Measurements from ENCODE around the gene EID2B. TPM values are rescaled to one million over a fixed set of nuclear protein-coding genes. Genes with fewer than 3 reads are reported as not detected.

EID2B gene
- total and polyA plus RNA-seq, 2 of the 13 experiments (the other 11 are each of a cell fraction or from before 2014, with no cell fraction given) = 2.5 to 3.7 TPM

DNA sequence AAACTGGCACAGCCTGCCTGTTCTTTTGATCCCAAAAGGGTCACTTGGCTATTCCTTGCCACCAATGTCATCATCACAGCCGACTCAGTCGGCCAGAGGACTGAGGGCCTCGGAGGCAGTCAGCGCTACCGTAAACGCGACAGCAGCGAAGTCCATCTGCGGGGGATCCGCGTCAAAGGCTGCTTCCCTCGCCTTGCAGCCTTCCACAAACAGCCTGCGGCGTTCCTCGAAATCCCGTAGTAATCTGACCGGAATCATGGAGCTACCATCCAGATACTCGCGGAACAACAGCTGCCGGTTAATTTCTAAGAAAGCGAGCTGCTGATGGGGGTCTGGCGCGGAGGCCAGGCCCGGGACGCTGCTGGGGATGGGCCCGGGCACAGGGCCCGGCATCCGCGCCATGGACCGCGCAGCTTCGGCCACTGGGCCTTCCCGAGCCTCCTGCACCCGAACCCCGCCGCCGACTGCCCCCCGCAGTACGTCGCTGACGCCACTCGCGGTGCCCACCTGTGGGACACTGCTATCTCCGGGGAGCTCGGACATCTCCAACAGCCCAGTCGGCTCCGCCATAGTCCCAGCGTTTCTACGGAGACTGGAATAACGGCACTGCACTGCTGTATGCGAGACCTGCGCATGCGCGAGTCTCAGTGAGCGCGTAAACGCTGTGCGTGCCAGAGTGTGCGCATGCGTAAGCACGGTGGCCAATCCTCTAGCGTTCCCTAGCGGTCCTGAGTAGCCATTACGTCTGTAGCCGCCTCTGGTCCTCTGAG is at the start of gene EID2B (continued):
- TF ChIP-seq AKNA (CRISPR knock-in tag; IDR thresholded peaks at IDR 0.05; ENCODE audit: borderline replicate concordance) (no peak), MLXIP (CRISPR knock-in tag; IDR thresholded peaks at IDR 0.05; ENCODE audit: borderline replicate concordance) (no peak), CCDC6 (CRISPR knock-in tag; IDR thresholded peaks at IDR 0.05) (no peak), SMAD3 (CRISPR knock-in tag; IDR thresholded peaks at IDR 0.05) (no peak), ADNP (CRISPR knock-in tag; IDR thresholded peaks at IDR 0.05) (no peak), KAT8 (CRISPR knock-in tag; IDR thresholded peaks at IDR 0.05) (peak; percentile 70; the same call in 1 of the 2 replicates), ZBTB7A (CRISPR knock-in tag; IDR thresholded peaks at IDR 0.05) (no peak), HIVEP1 (CRISPR knock-in tag; IDR thresholded peaks at IDR 0.05) (no peak; the same call in 1 of the 2 replicates), ZFYVE20 (CRISPR knock-in tag; IDR thresholded peaks at IDR 0.05; ENCODE audit: borderline replicate concordance, low read depth) (no peak), ZNF615 (CRISPR knock-in tag; IDR thresholded peaks at IDR 0.05; ENCODE audit: borderline replicate concordance) (no peak), HNF1A (IDR thresholded peaks at IDR 0.05; ENCODE audit: low read depth) (no peak), HNF1A (CRISPR knock-in tag; IDR thresholded peaks at IDR 0.05; ENCODE audit: borderline replicate concordance) (no peak; the same call in 1 of the 2 replicates), ZNF510 (CRISPR knock-in tag; IDR thresholded peaks at IDR 0.05; ENCODE audit: low read depth) (peak; percentile 87; the same call in 1 of the 2 replicates)
- TF ChIP-seq, protein P1, sequence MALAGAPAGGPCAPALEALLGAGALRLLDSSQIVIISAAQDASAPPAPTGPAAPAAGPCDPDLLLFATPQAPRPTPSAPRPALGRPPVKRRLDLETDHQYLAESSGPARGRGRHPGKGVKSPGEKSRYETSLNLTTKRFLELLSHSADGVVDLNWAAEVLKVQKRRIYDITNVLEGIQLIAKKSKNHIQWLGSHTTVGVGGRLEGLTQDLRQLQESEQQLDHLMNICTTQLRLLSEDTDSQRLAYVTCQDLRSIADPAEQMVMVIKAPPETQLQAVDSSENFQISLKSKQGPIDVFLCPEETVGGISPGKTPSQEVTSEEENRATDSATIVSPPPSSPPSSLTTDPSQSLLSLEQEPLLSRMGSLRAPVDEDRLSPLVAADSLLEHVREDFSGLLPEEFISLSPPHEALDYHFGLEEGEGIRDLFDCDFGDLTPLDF (CRISPR knock-in tag; IDR thresholded peaks at IDR 0.05) = no peak

All from HepG2 (cell line).